Activated CD8-positive, alpha-beta T cell treated with anti-CD3 and anti-CD28 coated beads, Interleukin-2, amount 10 ng/mL, durations not matched to agents 7 days and 5 days (primary cell): ENCODE measurements around the gene PKNOX2. TPM values are rescaled to one million over a fixed set of nuclear protein-coding genes. Genes with fewer than 3 reads are reported as not detected.

Source experiments
- ATAC-seq: fragments of 150-1000 bp; cut with Tn5 transposase; one replicate; pipeline ENCODE4 v1.10.0; 2021; ENCODE audit warnings: moderate library complexity
- CTCF ChIA-PET: fragments of 350-600 bp; sonication (Branson Sonifier 250); formaldehyde crosslinking; loops from one replicate; lab custom pipeline; 2021; ENCODE audit warnings: antibody characterized with exemption; lab: Charles Lee
- POLR2A ChIA-PET: fragments of 350-600 bp; sonication (Branson Sonifier 250); formaldehyde crosslinking; loops from one replicate; lab custom pipeline; 2021; ENCODE audit warnings: antibody characterized with exemption; lab: Charles Lee
- DNase-seq: peaks from one replicate; pipeline ENCODE4 v3.0.0-alpha.2; 2020
- H3K27ac Mint-ChIP-seq: one replicate; pipeline ENCODE4 v1.8.0; 2021; ENCODE audit warnings: mild to moderate bottlenecking, mixed read lengths
- H3K27me3 Mint-ChIP-seq: one replicate; pipeline ENCODE4 v1.8.0; 2021; ENCODE audit warnings: low read depth, mixed read lengths
- H3K36me3 Mint-ChIP-seq: one replicate; pipeline ENCODE4 v1.8.0; 2021; ENCODE audit warnings: low read depth, mixed read lengths
- H3K4me1 Mint-ChIP-seq: one replicate; pipeline ENCODE4 v1.8.0; 2021; ENCODE audit warnings: low read depth, mixed read lengths
- H3K4me3 Mint-ChIP-seq: one replicate; pipeline ENCODE4 v1.8.0; 2021; ENCODE audit warnings: mild to moderate bottlenecking, mixed read lengths
- H3K9me3 Mint-ChIP-seq: one replicate; pipeline ENCODE4 v1.8.0; 2022; ENCODE audit warnings: mixed read lengths; ENCODE audit not compliant: insufficient read depth
- total RNA-seq, 2 experiments: library from RNA; stranded (reverse); gene quantifications; one replicate each; pipeline ENCODE4 v1.2.3, GENCODE V29; 2021

Gene PKNOX2
- total RNA-seq, 2 experiments from 2014 or later, result not detected

GRCh38 chr11:125193416-125193726, 28.8 kb downstream of the PKNOX2 start:
- DNase-seq (no peak), ATAC-seq (no peak)
- H3K27me3 Mint-ChIP-seq, result peaks cover 31% of the 10 kb centered on the region
- no peak overlapping the region for H3K4me3 Mint-ChIP-seq
- H3K27ac Mint-ChIP-seq, result no peak overlapping the region
- POLR2A ChIA-PET, result no interaction called here
- H3K36me3 Mint-ChIP-seq, result no peaks in the 10 kb centered on the region
- CTCF ChIA-PET, result no interaction called here
- H3K9me3 Mint-ChIP-seq, result no peaks in the 10 kb centered on the region
- H3K4me1 Mint-ChIP-seq, result no peaks in the 10 kb centered on the region

- Mint-ChIP-seq H3K9me3 (no peaks in the 10 kb centered on the region), H3K27me3 (peaks cover 30% of the 10 kb centered on the region), H3K36me3 (no peaks in the 10 kb centered on the region), H3K4me3 (no peak overlapping the region), H3K27ac (no peak overlapping the region), H3K4me1 (no peaks in the 10 kb centered on the region)
- CTCF ChIA-PET, result no interaction called here
- POLR2A ChIA-PET, result no interaction called here
- ATAC-seq (no peak), DNase-seq (no peak)
Observed at GRCh38 chr11:125193841-125194240, 29.3 kb downstream of the PKNOX2 start.

- H3K4me1 Mint-ChIP-seq, result no peaks in the 10 kb centered on the region
- no peak overlapping the region for H3K4me3 Mint-ChIP-seq
- ChIA-PET CTCF (no interaction called here), POLR2A (no interaction called here)
- H3K36me3 Mint-ChIP-seq, result no peaks in the 10 kb centered on the region
- DNase-seq (no peak), ATAC-seq (no peak)
- peaks cover 4% of the 10 kb centered on the region for H3K27me3 Mint-ChIP-seq
- H3K9me3 Mint-ChIP-seq, result no peaks in the 10 kb centered on the region
- H3K27ac Mint-ChIP-seq, result no peak overlapping the region
Observed at GRCh38 chr11:125199915-125200314, 35.4 kb downstream of the PKNOX2 start.

- no peak overlapping the region for H3K27ac Mint-ChIP-seq
- no peaks in the 10 kb centered on the region for H3K9me3 Mint-ChIP-seq
- peaks cover 5% of the 10 kb centered on the region for H3K27me3 Mint-ChIP-seq
- CTCF ChIA-PET, result no interaction called here
- H3K36me3 Mint-ChIP-seq, result no peaks in the 10 kb centered on the region
- no peak overlapping the region for H3K4me3 Mint-ChIP-seq
- DNase-seq, result no peak
- POLR2A ChIA-PET, result no interaction called here
- no peaks in the 10 kb centered on the region for H3K4me1 Mint-ChIP-seq
- no peak for ATAC-seq
Observed at GRCh38 chr11:125200441-125200840, 35.9 kb downstream of the PKNOX2 start.

- Mint-ChIP-seq H3K4me1 (no peaks in the 10 kb centered on the region), H3K9me3 (no peaks in the 10 kb centered on the region), H3K4me3 (no peak overlapping the region), H3K36me3 (no peaks in the 10 kb centered on the region), H3K27ac (no peak overlapping the region), H3K27me3 (peaks cover 10% of the 10 kb centered on the region)
- POLR2A ChIA-PET, result no interaction called here
- ATAC-seq (no peak), DNase-seq (no peak)
- CTCF ChIA-PET, result no interaction called here
Observed at GRCh38 chr11:125201525-125202141, 37.1 kb downstream of the PKNOX2 start.

GRCh38 chr11:125202362-125202880, 37.9 kb downstream of the PKNOX2 start:
- Mint-ChIP-seq H3K4me1 (no peaks in the 10 kb centered on the region), H3K27me3 (peaks cover 10% of the 10 kb centered on the region), H3K36me3 (no peaks in the 10 kb centered on the region), H3K9me3 (no peaks in the 10 kb centered on the region), H3K27ac (no peak overlapping the region), H3K4me3 (no peak overlapping the region)
- CTCF ChIA-PET, result no interaction called here
- no peak for ATAC-seq
- POLR2A ChIA-PET, result no interaction called here
- no peak for DNase-seq

GRCh38 chr11:125202977-125203376, 38.4 kb downstream of the PKNOX2 start:
- Mint-ChIP-seq H3K27me3 (peaks cover 10% of the 10 kb centered on the region), H3K4me1 (no peaks in the 10 kb centered on the region), H3K27ac (no peak overlapping the region), H3K4me3 (no peak overlapping the region), H3K36me3 (no peaks in the 10 kb centered on the region), H3K9me3 (no peaks in the 10 kb centered on the region)
- CTCF ChIA-PET, result no interaction called here
- POLR2A ChIA-PET, result no interaction called here
- DNase-seq (no peak), ATAC-seq (no peak)

- Mint-ChIP-seq H3K27me3 (peaks cover 14% of the 10 kb centered on the region), H3K27ac (no peak overlapping the region), H3K4me3 (no peak overlapping the region), H3K9me3 (no peaks in the 10 kb centered on the region), H3K4me1 (no peaks in the 10 kb centered on the region), H3K36me3 (no peaks in the 10 kb centered on the region)
- ChIA-PET CTCF (interaction anchor here (0.7 kb wide), 1 partner anchor 45 kb away, joined by 3 read pairs; no protein-coding TSS in a partner anchor), POLR2A (no interaction called here)
- no peak for DNase-seq
- no peak for ATAC-seq
Observed at GRCh38 chr11:125207866-125208425, 43.4 kb downstream of the PKNOX2 start.

GRCh38 chr11:125210066-125210465, 45.5 kb downstream of the PKNOX2 start:
- H3K27ac Mint-ChIP-seq, result no peak overlapping the region
- CTCF ChIA-PET, result no interaction called here
- DNase-seq (no peak), ATAC-seq (no peak)
- H3K4me1 Mint-ChIP-seq, result no peaks in the 10 kb centered on the region
- no peaks in the 10 kb centered on the region for H3K9me3 Mint-ChIP-seq
- H3K27me3 Mint-ChIP-seq, result peaks cover 15% of the 10 kb centered on the region
- POLR2A ChIA-PET, result no interaction called here
- no peaks in the 10 kb centered on the region for H3K36me3 Mint-ChIP-seq
- H3K4me3 Mint-ChIP-seq, result no peak overlapping the region

- ChIA-PET POLR2A (no interaction called here), CTCF (no interaction called here)
- no peaks in the 10 kb centered on the region for H3K9me3 Mint-ChIP-seq
Observed at GRCh38 chr11:125211191-125211947, 46.8 kb downstream of the PKNOX2 start.

GRCh38 chr11:125211948-125212340, 47.4 kb downstream of the PKNOX2 start:
- DNase-seq (no peak), ATAC-seq (no peak)
- CTCF ChIA-PET, result no interaction called here
- H3K4me3 Mint-ChIP-seq, result no peak overlapping the region
- POLR2A ChIA-PET, result no interaction called here
- peaks cover 11% of the 10 kb centered on the region for H3K27me3 Mint-ChIP-seq
- H3K4me1 Mint-ChIP-seq, result no peaks in the 10 kb centered on the region
- no peaks in the 10 kb centered on the region for H3K9me3 Mint-ChIP-seq
- H3K36me3 Mint-ChIP-seq, result no peaks in the 10 kb centered on the region
- no peak overlapping the region for H3K27ac Mint-ChIP-seq

More at GRCh38 chr11:125211191-125211947, 46.8 kb downstream of the PKNOX2 start:
- no peaks in the 10 kb centered on the region for H3K36me3 Mint-ChIP-seq
- DNase-seq (no peak), ATAC-seq (no peak)
- peaks cover 10% of the 10 kb centered on the region for H3K27me3 Mint-ChIP-seq
- no peaks in the 10 kb centered on the region for H3K4me1 Mint-ChIP-seq
- H3K27ac Mint-ChIP-seq, result no peak overlapping the region
- no peak overlapping the region for H3K4me3 Mint-ChIP-seq
